ENCODE measurements around the gene TSFM. TPM values are rescaled to one million over a fixed set of nuclear protein-coding genes. Genes with fewer than 3 reads are reported as not detected.

Gene TSFM
- total and polyA plus RNA-seq, 2 of the 13 experiments (the other 11 are each of a cell fraction or from before 2014, with no cell fraction given), result 29.8 to 68.3 TPM

GRCh38 chr12:57846577-57847319 lies 64.2 kb downstream of the TSFM start, which contains the start of gene CTDSP2 (continued):
- no peak for TF ChIP-seq HNF1A (IDR thresholded peaks at IDR 0.05; ENCODE audit: low read depth)
- no peak for TF ChIP-seq HNF1A (CRISPR knock-in tag; IDR thresholded peaks at IDR 0.05; ENCODE audit: borderline replicate concordance)
- TF ChIP-seq PRDM4 (CRISPR knock-in tag; IDR thresholded peaks at IDR 0.05; ENCODE audit: borderline replicate concordance), result peak; percentile 99
- TF ChIP-seq REL (CRISPR knock-in tag; conservative IDR thresholded peaks at IDR 0.05), result no peak
- TF ChIP-seq IRX3 (CRISPR knock-in tag; IDR thresholded peaks at IDR 0.05; ENCODE audit: borderline replicate concordance, low read depth), result peak; percentile 25; the same call in 1 of the 2 replicates
- TF ChIP-seq ZNF615 (CRISPR knock-in tag; IDR thresholded peaks at IDR 0.05; ENCODE audit: borderline replicate concordance), result no peak
- TF ChIP-seq ASH2L (IDR thresholded peaks at IDR 0.05; ENCODE audit: insufficient read length, low read depth, low read length), result peak; percentile 86
- no peak for TF ChIP-seq NRL (CRISPR knock-in tag; IDR thresholded peaks at IDR 0.05; ENCODE audit: borderline replicate concordance)
- no peak for TF ChIP-seq IKZF4 (CRISPR knock-in tag; IDR thresholded peaks at IDR 0.05; ENCODE audit: borderline replicate concordance, low read depth, not compliant biosample characterization)
- no peak for TF ChIP-seq ZFY (CRISPR knock-in tag; IDR thresholded peaks at IDR 0.05)
- TF ChIP-seq HES4 (CRISPR knock-in tag; IDR thresholded peaks at IDR 0.05; ENCODE audit: borderline replicate concordance), result no peak
- TF ChIP-seq ZNF160 (CRISPR knock-in tag; IDR thresholded peaks at IDR 0.05), result no peak
- no peak for TF ChIP-seq CBX2 (IDR thresholded peaks at IDR 0.05; ENCODE audit: low read depth, low read length)
- no peak for TF ChIP-seq CBX2 (CRISPR knock-in tag; IDR thresholded peaks at IDR 0.05; ENCODE audit: low read depth)
- TF ChIP-seq, protein P1, sequence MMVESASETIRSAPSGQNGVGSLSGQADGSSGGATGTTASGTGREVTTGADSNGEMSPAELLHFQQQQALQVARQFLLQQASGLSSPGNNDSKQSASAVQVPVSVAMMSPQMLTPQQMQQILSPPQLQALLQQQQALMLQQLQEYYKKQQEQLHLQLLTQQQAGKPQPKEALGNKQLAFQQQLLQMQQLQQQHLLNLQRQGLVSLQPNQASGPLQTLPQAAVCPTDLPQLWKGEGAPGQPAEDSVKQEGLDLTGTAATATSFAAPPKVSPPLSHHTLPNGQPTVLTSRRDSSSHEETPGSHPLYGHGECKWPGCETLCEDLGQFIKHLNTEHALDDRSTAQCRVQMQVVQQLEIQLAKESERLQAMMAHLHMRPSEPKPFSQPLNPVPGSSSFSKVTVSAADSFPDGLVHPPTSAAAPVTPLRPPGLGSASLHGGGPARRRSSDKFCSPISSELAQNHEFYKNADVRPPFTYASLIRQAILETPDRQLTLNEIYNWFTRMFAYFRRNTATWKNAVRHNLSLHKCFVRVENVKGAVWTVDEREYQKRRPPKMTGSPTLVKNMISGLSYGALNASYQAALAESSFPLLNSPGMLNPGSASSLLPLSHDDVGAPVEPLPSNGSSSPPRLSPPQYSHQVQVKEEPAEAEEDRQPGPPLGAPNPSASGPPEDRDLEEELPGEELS (CRISPR knock-in tag; IDR thresholded peaks at IDR 0.05), result peak; percentile 46; the same call in 1 of the 2 replicates
- 0 out of 2 replicates have a peak, but pooled peaks have one; percentile 9 for TF ChIP-seq TCF7 (IDR thresholded peaks at IDR 0.05; ENCODE audit: low read depth)
- TF ChIP-seq EHMT2 (IDR thresholded peaks at IDR 0.05; ENCODE audit: borderline replicate concordance, low read depth, low read length), result no peak
- no peak for TF ChIP-seq DNMT3B (CRISPR knock-in tag; conservative IDR thresholded peaks at IDR 0.05)
